NCI-H82 (cell line): ENCODE results near the gene RAC3.

Experiments used
- DNase-seq: peaks from one replicate; lab custom pipeline; 2025; lab: John Stamatoyannopoulos, UW

The RAC3 gene

DNA sequence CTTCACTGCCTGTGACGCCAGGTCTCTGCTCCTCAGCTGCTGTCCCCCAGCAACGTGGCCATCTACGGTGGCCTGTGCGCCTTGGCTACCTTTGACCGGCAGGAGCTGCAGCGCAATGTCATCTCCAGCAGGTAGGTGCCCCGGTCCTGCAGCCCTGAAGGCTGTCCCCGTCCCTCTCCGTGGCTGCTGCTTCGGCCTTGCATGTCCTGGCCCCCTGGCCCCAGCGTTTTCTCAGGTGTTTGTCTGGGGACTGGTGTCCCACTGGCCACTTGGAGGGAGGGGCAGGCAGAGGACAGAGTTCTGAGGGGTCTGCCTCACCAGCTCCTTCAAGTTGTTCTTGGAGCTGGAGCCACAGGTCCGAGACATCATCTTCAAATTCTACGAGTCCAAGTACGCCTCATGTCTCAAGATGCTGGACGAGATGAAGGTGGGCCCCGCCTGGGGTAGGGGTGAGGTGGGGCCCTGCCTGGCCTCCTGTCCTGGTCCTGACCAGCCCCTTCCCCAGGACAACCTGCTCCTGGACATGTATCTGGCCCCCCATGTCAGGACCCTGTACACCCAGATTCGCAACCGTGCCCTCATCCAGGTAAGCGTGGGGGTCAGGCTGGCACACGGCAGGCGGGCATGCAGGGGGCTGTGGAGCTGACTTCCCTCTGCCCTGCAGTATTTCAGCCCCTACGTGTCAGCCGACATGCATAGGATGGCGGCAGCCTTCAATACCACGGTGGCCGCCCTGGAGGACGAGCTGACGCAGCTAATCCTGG, 24.7 kb downstream of the RAC3 start:
- DNase-seq: no peak

DNA sequence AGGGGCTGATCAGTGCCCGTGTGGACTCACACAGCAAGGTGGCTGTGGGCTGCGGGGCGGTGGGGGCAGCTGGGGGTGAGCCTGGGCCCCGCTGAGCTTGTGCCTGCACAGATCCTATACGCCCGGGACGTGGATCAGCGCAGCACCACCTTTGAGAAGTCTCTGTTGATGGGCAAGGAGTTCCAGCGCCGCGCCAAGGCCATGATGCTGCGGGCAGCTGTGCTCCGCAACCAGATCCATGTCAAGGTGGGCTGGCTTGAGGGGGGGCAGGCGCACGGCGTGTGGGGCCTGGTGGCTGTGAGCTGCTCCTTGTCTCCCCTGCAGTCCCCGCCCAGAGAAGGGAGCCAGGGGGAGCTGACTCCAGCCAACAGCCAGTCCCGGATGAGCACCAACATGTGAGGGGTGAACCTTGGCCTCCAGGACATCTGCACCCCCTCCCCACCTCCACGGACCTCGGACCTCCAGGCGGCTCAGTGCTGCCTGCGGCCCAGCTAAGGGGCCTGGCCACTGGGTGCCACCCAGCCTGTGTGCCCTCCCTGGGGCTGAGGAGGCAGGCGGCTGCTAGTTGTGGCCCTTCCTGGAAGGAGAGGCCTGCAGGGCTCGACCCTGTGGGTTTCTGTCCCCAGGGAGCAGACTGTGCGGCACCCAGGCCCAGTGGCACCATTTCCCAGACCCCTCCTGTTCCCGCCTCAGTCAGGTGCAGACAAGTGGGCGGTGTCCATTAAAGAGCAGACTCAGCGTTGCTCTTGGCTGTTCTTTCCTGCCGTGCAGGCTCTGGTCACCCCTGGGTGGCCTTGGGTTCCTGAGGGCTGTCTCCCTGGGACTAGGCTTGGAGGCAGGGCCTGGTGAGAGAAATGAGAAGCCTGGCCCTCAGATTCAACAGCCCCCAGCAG, 25.5 kb downstream of the RAC3 start:
- DNase-seq: no peak

DNA sequence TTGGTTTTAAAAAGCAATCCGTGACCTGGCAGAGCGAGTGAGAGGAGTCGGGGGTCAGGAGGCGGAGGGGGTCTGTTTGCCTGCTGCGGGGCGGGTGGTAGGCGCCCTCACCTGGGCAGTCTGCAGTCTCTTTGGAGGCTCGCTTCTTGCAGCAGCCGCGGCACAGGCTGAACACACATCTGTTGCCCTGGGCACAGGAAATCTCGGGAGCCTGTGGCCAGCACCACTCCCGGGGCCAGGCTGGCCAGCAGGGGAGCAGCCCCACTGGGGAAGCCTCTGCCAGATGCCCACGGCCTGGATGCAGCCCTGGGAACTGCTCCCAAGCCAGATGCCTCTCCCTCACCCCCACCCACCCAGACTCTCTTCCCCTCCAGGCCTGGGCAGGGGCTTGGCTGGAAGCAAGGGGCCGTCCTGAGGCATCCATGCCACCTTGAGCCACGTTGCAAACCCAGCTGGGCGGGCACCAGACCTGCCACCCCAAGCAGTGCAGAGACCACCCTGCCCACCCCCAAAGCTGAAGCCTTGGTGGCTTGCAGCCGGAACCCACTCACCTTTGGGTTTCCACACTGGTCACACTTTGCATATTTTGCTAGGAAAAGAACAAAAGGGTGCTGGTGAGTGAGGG, 26.9 kb downstream of the RAC3 start:
- no peak for DNase-seq

DNA sequence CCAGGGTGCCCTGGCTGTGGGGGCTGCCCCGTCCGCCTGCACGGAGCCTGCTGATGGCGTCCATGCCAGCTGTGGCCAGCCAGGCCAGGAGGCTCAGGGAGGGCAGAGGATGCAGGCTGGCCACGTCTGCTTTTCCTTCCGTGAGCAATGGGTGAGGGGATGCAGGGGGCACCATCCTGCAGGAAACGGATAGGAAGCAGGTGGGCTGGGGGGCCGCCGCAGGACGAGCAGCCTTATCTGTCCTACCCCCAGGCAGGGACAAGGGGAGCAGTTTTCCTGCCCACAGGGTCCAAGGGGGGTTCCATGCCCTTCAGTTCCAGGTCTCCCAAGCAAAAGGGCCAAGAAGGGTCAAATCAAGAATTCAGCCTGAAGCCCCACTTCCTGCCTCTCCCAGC, 27.4 kb downstream of the RAC3 start:
- DNase-seq: no peak

DNA sequence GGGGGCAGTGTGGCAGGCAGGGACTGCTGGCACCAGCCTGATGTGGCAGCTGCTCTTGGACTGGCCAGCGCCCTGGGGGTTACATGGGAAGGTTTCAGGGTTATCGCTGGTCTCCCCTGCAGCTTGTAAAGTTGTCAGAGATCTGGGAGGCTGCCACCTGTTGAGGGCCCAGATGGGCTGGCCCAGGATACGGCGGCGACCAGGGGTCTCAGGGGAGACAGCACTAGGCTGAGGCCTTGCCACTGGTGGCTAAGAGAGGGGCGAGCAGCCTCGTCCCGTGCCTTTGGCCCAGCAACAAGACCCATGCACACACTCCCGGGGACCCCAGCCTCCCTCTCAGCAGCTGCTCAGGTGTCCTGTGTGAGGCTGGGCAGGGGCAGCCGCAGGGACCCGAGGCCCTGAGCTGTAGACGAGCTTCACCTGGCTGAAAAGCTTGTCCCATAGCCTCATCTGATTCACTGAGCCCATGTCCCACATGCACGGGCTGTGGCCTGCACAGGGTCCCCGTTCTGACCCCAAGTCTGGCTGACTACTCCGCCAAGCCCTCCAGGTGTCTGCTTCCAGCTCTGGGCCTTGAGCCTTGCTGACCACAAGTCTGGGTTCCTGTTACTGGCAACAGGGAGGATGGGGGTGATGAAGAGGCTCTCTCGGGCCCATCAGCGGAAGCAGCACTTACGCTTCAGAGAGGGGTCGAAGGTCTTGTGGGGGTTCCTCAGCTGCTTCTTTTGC, 28.0 kb downstream of the RAC3 start:
- no peak for DNase-seq

DNA sequence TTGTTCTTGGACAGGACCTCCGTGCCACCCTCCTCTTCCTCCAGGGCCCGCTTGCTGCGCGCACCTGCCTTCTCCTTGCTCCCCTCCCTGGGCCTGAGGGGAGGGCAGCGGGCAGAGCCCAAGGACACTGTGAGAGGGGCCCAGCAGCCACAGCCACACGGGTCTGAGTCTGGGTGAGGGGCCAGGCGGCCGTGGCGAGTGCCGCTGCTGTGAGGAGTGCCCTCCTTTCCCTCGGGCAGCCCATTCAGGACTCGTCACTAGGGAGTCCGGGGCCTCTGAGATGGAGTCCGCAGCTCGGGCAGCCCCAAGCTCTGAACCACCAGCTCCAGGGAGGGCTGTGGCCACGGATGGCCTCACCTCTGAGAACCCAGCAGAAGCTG, 28.5 kb downstream of the RAC3 start:
- no peak for DNase-seq

DNA sequence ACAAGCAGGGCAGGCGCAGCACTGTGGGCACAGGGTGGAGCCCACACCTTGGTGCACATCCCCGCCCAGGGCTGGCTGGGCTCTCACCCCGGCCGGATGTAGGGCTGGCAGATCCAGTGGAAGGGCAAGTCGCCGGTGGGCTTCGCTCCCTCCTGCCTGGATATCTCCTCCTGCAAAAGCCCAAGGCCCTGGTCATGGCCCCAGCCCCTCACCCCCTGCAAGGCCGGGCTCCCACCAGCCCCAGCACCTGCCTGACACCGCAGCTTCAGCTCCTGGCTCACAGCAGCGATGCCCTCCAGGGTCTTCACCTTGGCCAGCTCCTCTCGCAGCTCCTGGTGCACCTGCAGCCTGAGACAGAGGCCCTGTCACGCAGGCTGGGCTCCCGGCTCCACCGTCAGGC, 29.1 kb downstream of the RAC3 start:
- DNase-seq: no peak

DNA sequence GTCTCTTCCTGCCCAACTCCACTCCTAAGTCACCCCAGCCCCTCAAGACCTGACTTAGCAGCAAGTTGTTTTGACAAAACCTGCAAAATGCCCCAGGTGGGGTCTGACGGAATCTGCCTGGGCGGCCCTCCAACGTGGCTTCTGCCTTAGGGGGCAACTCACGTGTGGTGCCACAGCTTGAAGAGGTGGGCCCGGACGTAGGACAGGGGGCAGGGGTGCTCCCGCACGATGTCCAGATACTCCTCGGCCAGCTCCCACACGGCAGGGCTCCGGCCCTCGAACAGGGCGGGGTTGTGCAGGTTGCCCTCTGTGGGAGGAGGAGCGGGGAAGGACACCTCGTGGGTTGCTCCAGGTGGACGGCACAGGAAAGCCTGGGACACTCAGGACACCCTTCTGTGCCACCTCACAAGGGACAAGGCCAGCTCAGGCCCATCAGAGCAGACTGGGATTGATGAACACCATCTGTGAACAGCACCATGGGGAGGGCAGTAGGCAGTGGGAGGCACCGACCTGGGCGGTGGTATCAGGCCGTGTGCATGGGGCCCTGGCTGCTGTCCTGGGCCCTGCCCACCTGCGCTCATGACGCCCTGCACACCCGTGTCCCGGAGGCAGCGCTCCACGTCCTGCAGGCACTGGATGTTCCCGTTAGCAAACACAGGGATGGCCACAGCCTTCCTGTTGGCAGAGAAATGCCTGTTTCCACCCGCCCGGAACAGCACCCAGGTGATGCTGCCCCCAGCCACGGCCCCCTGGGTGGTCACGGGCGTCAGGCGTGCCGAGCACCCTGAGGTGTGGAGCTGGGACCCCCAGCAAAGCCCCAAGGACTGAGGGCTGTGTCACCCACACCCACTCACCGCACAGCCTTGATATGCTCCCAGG, 29.8 kb downstream of the RAC3 start:
- no peak for DNase-seq

DNA sequence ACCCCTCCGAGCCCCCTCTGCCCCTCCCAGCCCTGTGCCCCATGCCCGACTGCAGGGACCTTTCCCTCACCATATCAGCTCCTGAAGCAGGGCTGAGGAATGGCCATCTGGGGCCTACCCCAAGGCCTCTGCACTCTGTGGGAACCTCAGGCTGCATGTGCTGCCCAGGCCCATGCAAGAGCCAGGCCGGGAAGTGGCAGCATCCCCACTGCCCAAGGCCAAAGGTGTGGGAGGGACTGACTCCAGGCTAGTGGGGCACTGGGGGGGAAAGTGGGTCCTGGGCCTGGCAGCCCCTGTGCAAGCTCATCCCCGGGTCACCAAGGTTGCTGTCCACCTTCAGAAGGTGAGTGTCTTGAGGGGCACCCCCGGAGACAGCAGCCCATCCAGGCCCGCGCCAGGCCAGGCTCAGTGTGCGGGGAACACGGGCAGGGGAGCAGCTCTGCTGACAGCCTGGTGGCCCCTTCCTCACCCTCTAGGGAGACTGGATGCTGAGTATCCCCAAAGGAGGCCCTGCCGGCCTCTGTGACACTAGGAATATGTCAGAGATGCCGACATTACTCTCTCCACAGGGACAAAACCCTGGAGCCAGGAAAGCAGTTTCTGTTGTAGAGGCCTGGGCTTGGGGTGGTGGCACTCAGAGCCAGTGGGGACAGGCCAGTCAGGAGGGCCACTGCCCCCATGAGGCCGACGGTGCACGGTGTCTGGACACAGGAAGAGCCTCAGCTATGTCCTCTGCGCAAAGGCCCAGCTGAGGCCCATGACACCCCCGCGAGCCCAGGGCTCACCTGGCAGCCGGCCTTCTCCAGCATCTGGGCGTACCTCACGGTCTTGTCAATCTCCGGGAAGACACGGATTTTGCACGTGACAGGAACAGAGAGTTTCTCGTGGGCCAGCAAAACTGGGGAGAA, 30.9 kb downstream of the RAC3 start:
- no peak for DNase-seq

DNA sequence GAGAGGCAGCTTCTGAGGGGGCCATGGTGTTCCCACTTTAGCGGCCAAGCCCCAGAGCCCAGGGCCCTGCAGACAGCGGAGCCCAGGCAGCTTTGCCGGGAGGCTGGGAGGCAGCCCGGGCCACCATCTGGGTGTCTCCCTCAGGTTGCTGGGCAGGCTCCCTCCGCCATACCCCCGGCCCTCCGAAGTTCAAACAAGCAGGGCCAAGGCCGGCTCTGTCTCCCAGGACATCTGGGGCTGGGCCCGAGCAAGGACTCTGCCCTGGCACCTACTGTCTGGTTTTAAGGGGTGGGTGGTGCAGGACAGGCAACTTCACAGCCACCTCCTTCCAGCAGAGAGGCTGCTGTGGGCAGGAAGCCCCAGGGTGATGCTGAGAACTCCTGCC, 31.5 kb downstream of the RAC3 start:
- no peak for DNase-seq

DNA sequence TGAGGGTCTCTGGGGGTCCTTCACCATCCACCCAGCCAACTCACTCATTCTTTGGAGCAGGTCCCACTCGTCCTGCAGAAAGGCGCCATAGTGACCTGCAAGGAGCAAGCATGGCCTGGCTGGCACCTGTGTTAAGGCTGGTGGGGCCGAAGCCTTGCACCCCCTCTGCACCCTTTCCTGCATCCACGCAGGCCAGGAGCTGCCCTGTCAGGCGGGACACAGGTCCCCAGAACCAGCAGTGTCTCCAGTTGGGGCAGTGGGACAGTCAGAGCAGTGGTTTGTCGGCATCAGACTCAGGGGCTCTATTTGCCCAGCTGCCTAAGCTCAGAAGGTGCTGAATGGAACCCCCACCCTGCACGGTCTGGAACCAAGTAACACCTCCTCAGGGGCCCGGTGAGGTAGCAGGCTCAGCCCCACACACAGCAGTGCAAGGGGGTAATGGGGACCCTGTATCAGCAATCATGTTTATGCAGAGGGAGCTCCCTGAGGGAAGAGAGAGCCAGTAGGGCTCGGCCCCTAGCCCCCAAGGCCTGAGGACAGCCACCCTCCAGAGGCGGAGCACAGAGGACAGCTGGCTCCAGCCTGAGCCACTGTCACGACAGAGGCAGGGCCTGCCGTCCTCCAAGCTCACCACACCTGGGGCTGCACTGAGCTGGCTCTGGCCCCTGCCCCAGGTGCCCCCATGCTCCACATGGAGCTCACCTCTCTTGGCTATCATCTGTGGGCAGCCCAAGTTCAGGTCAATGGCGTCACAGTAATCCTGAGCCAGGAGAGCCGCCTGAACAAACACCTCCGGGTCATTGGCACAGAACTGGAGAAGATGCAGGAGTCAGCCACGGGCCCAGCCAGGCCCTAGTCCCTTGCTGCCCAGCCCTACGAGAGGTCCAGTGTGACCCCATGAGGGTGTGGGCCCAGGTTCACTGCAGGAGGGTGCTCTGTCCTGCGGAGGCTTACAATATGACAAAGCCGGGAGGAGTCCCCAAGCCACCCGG, 32.2 kb downstream of the RAC3 start:
- DNase-seq: no peak

DNA sequence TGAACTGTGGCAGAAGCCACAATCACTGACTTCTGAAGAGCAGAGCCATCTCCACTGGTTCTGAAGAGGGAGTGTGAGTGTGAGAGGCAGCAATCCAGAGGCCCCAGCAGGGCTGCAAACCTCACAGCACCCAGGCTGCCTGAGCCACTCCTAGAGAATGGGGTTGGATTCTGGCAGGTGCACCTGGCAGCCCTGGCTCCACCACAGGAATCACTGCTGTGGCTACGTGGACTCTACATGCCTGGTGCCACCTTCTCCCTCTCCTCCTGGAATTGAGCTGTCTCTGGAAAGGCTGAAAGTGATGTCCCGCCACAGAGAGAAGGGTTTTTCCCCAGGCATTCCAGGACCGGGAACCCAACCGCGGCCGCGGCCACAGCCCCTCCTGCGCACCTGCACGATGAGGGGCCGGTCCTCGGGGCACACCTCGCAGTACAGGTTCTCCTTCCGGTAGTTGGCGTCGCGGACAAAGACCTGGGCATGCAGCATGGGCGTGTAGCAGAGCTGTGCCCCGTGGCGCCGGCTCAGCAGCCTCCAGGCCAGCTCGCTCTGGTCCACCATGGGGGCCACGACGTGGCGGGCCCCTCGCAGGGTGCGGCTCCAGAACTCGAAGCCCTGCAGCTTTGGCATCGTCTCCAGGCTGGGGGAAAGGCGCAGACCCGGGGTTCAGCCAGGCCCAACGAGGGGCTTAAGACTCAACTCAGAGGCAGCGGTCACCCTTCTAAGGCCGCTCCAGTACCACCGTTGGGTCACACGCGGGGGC, 33.1 kb downstream of the RAC3 start:
- no peak for DNase-seq

DNA sequence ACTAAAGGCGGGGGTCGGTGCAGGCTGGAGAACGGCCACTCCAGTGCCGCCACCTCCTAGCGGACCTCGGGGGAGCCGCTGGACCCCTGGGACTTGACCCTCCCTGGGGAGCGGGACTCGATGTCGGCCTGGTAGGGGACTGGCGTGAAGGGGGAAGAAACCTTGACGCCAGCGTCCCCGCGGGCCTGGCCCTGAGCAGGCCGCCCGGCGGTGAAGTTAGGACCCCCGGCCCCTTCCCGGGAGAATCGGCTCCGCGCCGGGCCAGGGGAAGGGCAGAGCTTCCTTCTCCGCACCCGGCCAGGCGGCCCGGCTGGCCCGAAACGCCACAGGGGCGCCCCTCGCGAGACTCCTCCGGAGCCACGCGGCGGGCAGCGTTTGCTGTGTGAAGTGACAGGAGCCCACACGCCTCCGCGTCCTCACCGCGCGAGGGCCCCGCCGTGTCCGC, 33.7 kb downstream of the RAC3 start:
- DNase-seq: peak; percentile 38

DNA sequence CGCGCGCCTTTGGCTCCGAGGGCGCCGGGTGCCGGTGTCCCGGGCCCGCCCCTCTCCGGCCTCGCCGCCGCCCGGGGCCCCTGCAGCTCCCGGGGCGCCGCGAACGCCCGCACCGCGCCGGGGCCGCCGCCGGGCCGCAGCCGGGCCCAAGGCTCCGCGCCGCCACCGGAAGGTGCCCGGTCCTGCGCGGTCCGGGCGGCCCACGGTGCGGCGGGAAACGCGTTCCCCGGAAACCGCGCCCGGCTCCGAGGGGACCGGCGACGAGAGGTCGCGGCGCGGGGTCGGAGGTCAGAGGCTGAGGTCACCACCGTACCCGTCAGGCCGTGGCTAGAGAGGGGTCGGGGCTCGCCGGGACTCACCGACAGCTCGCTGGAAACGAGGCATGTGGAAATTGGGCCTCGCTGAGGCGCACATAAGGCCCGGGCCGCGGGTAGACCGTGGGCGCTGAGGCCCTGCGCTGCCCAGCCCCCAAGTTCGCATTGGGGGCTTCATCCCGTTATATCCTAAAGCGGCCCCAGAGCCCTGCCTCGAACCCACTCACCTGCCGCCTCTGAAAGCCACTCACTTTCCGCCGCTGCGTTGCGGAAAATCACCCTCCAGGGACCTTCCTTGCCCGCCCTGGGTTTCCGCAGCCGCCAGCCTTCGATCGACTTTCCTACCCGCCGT, 34.3 kb downstream of the RAC3 start, which contains the start of gene DUS1L:
DUS1L (minus strand) TSS at position 167 of the 666 bp plus-strand sequence. CDS start 745 bp downstream, outside the sequence.
- peak; percentile 63 for DNase-seq

DNA sequence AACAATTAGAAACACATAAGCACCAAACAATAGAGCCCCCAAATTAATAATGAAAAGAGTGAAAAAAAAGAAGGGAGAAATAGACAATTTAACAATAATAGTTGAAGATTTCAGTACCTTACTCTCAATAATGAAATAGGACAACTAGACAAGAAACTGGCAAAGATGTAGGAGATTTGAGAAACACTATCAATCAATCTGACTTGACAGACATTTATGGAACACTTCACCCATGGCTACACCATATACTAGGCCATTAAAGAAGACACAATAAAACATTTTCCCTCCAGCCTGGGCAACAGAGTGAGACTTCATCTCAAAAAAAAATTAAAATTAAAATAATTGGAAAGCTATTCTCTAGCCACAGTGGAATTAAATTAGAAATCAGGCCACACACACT, 39.1 kb downstream of the RAC3 start:
- DNase-seq: no peak

DNA sequence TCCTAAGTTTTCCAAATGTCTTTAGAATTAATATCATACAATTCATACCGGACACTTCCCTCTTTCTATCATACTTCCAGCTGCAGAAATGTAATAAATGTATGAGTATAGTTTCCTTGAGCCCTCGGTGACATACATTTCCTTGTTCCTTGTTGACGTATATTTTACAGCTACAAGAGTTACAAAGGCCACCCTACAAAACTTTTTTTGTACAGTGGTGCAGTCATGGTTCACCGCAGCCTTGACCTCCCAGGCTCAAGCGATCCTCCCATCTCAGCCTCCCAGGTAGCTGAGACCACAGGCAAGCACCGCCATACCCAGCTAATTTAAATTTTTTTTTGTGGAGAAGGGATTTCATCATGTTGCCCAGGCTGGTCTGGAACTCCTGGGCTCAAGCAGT, 41.3 kb downstream of the RAC3 start:
- no peak for DNase-seq

DNA sequence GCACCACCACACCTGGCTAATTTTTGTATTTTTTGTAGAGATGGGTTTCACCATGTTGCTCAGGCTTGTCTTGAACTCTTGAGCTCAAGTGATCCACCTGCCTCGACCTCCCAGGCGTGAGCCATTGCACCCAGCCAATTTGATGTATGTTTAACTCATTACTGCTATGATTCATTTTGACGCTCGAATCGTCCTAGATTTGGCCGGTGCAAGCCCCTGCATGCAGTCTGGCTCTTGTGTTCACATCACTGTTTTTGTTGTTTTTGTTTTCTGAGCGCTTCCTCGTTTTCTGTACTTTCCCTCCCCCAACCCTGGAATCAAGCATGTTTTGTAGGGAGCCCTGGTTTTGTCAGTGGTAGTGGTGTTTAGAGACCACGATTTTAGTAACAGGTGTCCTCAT, 42.0 kb downstream of the RAC3 start:
- no peak for DNase-seq
